ENCODE results near the gene PAX7. TPM values are rescaled to one million over a fixed set of nuclear protein-coding genes. Genes with fewer than 3 reads are reported as not detected.
"Not testable (repeated sequence)": the region's sequence is repeated elsewhere in the genome, so short reads cannot be mapped to it uniquely, and the experiment has no call there.

Gene PAX7
- total RNA-seq, 1 donor from 2014 or later, result not detected

GRCh38 chr1:18734461-18735223 lies 104.0 kb downstream of the PAX7 start:
- DNase-seq (no peak), ATAC-seq (ENCODE audit: poor library complexity) (no peak)
- intact Hi-C loops (cut with DNase I), result no loop called here

GRCh38 chr1:18735224-18735997 lies 104.8 kb downstream of the PAX7 start:
- intact Hi-C loops (cut with DNase I), result no loop called here
- DNase-seq (no peak), ATAC-seq (ENCODE audit: poor library complexity) (no peak)

- intact Hi-C loops (cut with DNase I), result no loop called here
- ATAC-seq (ENCODE audit: poor library complexity) (no peak), DNase-seq (no peak)
Observed at GRCh38 chr1:18736958-18737357, 106.3 kb downstream of the PAX7 start.

GRCh38 chr1:18738126-18738525 lies 107.5 kb downstream of the PAX7 start:
- DNase-seq (no peak), ATAC-seq (ENCODE audit: poor library complexity) (no peak)
- intact Hi-C loops (cut with DNase I), result no loop called here

GRCh38 chr1:18738617-18739016 lies 108.0 kb downstream of the PAX7 start:
- intact Hi-C loops (cut with DNase I), result no loop called here
- ATAC-seq (ENCODE audit: poor library complexity) (no peak), DNase-seq (no peak)

- ATAC-seq (ENCODE audit: poor library complexity) (no peak), DNase-seq (no peak)
- intact Hi-C loops (cut with DNase I), result no loop called here
Observed at GRCh38 chr1:18739408-18739807, 108.8 kb downstream of the PAX7 start.

- DNase-seq (no peak), ATAC-seq (ENCODE audit: poor library complexity) (no peak)
- intact Hi-C loops (cut with DNase I), result no loop called here
Observed at GRCh38 chr1:18739897-18740296, 109.3 kb downstream of the PAX7 start.

- DNase-seq, result no peak
- intact Hi-C loops (cut with DNase I), result no loop called here
- ATAC-seq (ENCODE audit: poor library complexity), result no peak
Observed at GRCh38 chr1:18740617-18741016, 110.0 kb downstream of the PAX7 start.

- no peak for ATAC-seq (ENCODE audit: poor library complexity)
- no peak for DNase-seq
- intact Hi-C loops (cut with DNase I), result no loop called here
Observed at GRCh38 chr1:18743233-18743632, 112.6 kb downstream of the PAX7 start.

GRCh38 chr1:18744381-18744780 lies 113.7 kb downstream of the PAX7 start:
- ATAC-seq (ENCODE audit: poor library complexity); intact Hi-C loops (cut with DNase I); DNase-seq: not testable (repeated sequence)

- ATAC-seq (ENCODE audit: poor library complexity) (no peak), DNase-seq (no peak)
- intact Hi-C loops (cut with DNase I), result no loop called here
Observed at GRCh38 chr1:18746981-18747380, 116.3 kb downstream of the PAX7 start.

- no peak for ATAC-seq (ENCODE audit: poor library complexity)
- DNase-seq, result no peak
- intact Hi-C loops (cut with DNase I), result no loop called here
Observed at GRCh38 chr1:18747671-18748070, 117.0 kb downstream of the PAX7 start.

- intact Hi-C loops (cut with DNase I), result no loop called here
- ATAC-seq (ENCODE audit: poor library complexity) (no peak), DNase-seq (no peak)
Observed at GRCh38 chr1:18748435-18748834, 117.8 kb downstream of the PAX7 start.

GRCh38 chr1:18749569-18749968 lies 118.9 kb downstream of the PAX7 start:
- ATAC-seq (ENCODE audit: poor library complexity) (no peak), DNase-seq (no peak)
- intact Hi-C loops (cut with DNase I), result no loop called here

GRCh38 chr1:18750600-18750999 lies 120.0 kb downstream of the PAX7 start:
- DNase-seq, result no peak
- no peak for ATAC-seq (ENCODE audit: poor library complexity)
- intact Hi-C loops (cut with DNase I), result no loop called here

- ATAC-seq (ENCODE audit: poor library complexity) (no peak), DNase-seq (no peak)
- intact Hi-C loops (cut with DNase I), result no loop called here
Observed at GRCh38 chr1:18751425-18751824, 120.8 kb downstream of the PAX7 start.

- ATAC-seq (ENCODE audit: poor library complexity), result no peak
Observed at GRCh38 chr1:18752409-18752808, 121.8 kb downstream of the PAX7 start.

GRCh38 chr1:18760156-18760555 lies 129.5 kb downstream of the PAX7 start:
- DNase-seq (no peak), ATAC-seq (ENCODE audit: poor library complexity) (no peak)
- intact Hi-C loops (cut with DNase I), result no loop called here

More at GRCh38 chr1:18752409-18752808, 121.8 kb downstream of the PAX7 start:
- intact Hi-C loops (cut with DNase I), result no loop called here
- DNase-seq, result no peak

GRCh38 chr1:18761948-18762840 lies 131.5 kb downstream of the PAX7 start:
- ATAC-seq (ENCODE audit: poor library complexity), result no peak
- intact Hi-C loops (cut with DNase I), result no loop called here
- no peak for DNase-seq

All from Right ventricle myocardium superior (tissue), 1 donor.